K562 (cell line): ENCODE measurements around the gene CTSZ. TPM values are rescaled to one million over a fixed set of nuclear protein-coding genes. Genes with fewer than 3 reads are reported as not detected.

Experiments
- BCL6 ChIP-seq: fragments of 250-450 bp; sonication (Bioruptor Pico); IDR thresholded peaks from 2 replicates; pipeline ENCODE4 v1.4.0; 2020
- CBFA2T2 ChIP-seq: fragments of 450-650 bp; conservative IDR thresholded peaks from 2 replicates; pipeline ENCODE4 v1.6.1; 2017; ENCODE audit warnings: mild to moderate bottlenecking
- HNRNPK ChIP-seq: fragments of 200-400 bp; formaldehyde crosslinking; IDR thresholded peaks from one replicate; pipeline ENCODE4 v1.6.1; 2018; ENCODE audit warnings: mild to moderate bottlenecking, low read depth, low read length; ENCODE audit not compliant: poor library complexity, severe bottlenecking
- MAFK ChIP-seq: IDR thresholded peaks from 2 replicates; pipeline ENCODE4 v1.6.1; 2011; ENCODE audit warnings: low read length, improper control_type of control experiment
- NFYB ChIP-seq: IDR thresholded peaks from 2 replicates; pipeline ENCODE4 v1.6.1; 2011; ENCODE audit warnings: mild to moderate bottlenecking, moderate library complexity; ENCODE audit not compliant: insufficient read length; ENCODE audit errors: extremely low read depth
- NR2F6 ChIP-seq: fragments of 450-650 bp; formaldehyde crosslinking; IDR thresholded peaks from 2 replicates; pipeline ENCODE4 v1.4.0; 2020; ENCODE audit warnings: mild to moderate bottlenecking
- PPARD ChIP-seq: fragments of 250-450 bp; sonication (Bioruptor Pico); IDR thresholded peaks from 2 replicates; pipeline ENCODE4 v1.8.0; 2022; ENCODE audit warnings: inconsistent platforms, mild to moderate bottlenecking, moderate library complexity
- RBM22 ChIP-seq: fragments of 200-400 bp; formaldehyde crosslinking; IDR thresholded peaks from 2 replicates; pipeline ENCODE4 v1.6.1; 2018; ENCODE audit warnings: low read length, low read depth; ENCODE audit not compliant: poor library complexity, severe bottlenecking
- SUPT5H ChIP-seq: fragments of 450-650 bp; IDR thresholded peaks from 2 replicates; pipeline ENCODE4 v1.6.1; 2016
- TAF9B ChIP-seq: fragments of 450-650 bp; IDR thresholded peaks from 2 replicates; pipeline ENCODE4 v1.6.1; 2018; ENCODE audit warnings: mild to moderate bottlenecking; ENCODE audit not compliant: partially characterized antibody
- TARDBP ChIP-seq: fragments of 450-650 bp; IDR thresholded peaks from 2 replicates; pipeline ENCODE4 v1.6.1; 2016
- TEAD1 ChIP-seq, 2 experiments: fragments of 450-650 bp in 1 of 2; sonication (generic) in 1 of 2; formaldehyde crosslinking; IDR thresholded peaks; 2 replicates each; pipeline versions ENCODE4 v1.4.0 to v1.8.0; 2020 to 2022; ENCODE audit warnings: mild to moderate bottlenecking in 2 of 2, missing genetic modification reagents in 1 of 2
- ZC3H11A ChIP-seq: IDR thresholded peaks from 2 replicates; pipeline ENCODE4 v1.6.1; 2012; ENCODE audit warnings: low read depth, low read length, improper control_type of control experiment
- ZEB2 ChIP-seq: fragments of 450-650 bp; IDR thresholded peaks from 2 replicates; pipeline ENCODE4 v1.6.1; 2016
- ZNF282 ChIP-seq: sonication (generic); formaldehyde crosslinking; IDR thresholded peaks from 2 replicates; pipeline ENCODE4 v1.8.1; 2023; ENCODE audit warnings: missing genetic modification reagents
- ZNF561 ChIP-seq: fragments of 450-650 bp; formaldehyde crosslinking; conservative IDR thresholded peaks from 2 replicates; pipeline ENCODE4 v1.4.0; 2020; ENCODE audit warnings: mild to moderate bottlenecking, moderate library complexity
- ZNF830 ChIP-seq: fragments of 250-450 bp; sonication (Bioruptor Pico); IDR thresholded peaks from 2 replicates; pipeline ENCODE4 v1.5.0; 2021; ENCODE audit warnings: mild to moderate bottlenecking
- polyA plus RNA-seq, 8 experiments: library from polyadenylated mRNA; depleted of rRNA in 4 of 8; stranded (reverse) in 5 of 8; unstranded in 3 of 8; fragments of >200 nt; fragmentation: Nextera tagmentation in 2 of 8; fragmentation: Illumina TruSeq in 1 of 8; extraction: Ambion mirVana in 2 of 8; extraction: Trizol in 1 of 8; gene quantifications; 2 replicates each; pipeline versions ENCODE4 v1.2.1 to v1.2.3, GENCODE V29; 2011 to 2014; ENCODE audit warnings: inconsistent platforms in 1 of 8, missing spikeins in 1 of 8
- total RNA-seq, 7 experiments: library from RNA; depleted of rRNA in 6 of 7; stranded (reverse); fragments of >200 nt in 6 of 7; fragmentation: Illumina TruSeq in 2 of 7; extraction: Trizol in 2 of 7; gene quantifications; 2 replicates each; pipeline versions ENCODE4 v1.2.1 to v1.2.3, GENCODE V29; 2011 to 2021; ENCODE audit warnings: low replicate concordance in 1 of 7
- TF ChIP-seq, protein P1 (sequence below): fragments of 250-450 bp; sonication (Bioruptor Pico); IDR thresholded peaks from 2 replicates; pipeline ENCODE4 v1.5.1; 2021; ENCODE audit warnings: mild to moderate bottlenecking
- TF ChIP-seq, protein P2 (sequence below), 2 experiments: fragments of 450-650 bp in 1 of 2; IDR thresholded peaks; 2 replicates each; pipeline ENCODE4 v1.6.1; 2011 to 2017; ENCODE audit warnings: low read depth in 2 of 2, antibody characterized with exemption in 1 of 2, borderline replicate concordance in 1 of 2, low read length in 1 of 2, mild to moderate bottlenecking in 1 of 2, mixed read lengths in 1 of 2; ENCODE audit not compliant: control insufficient read depth in 1 of 2
- TF ChIP-seq, protein P3 (sequence below): IDR thresholded peaks from 2 replicates; pipeline ENCODE4 v1.6.1; 2011; ENCODE audit not compliant: insufficient read length; ENCODE audit errors: extremely low read depth
- TF ChIP-seq, protein P4 (sequence below): fragments of 250-450 bp; sonication (Bioruptor Pico); IDR thresholded peaks from 2 replicates; pipeline ENCODE4 v1.4.0; 2020; ENCODE audit warnings: mild to moderate bottlenecking, moderate library complexity

CTSZ gene
- total and polyA plus RNA-seq, 9 of the 15 experiments (the other 6 are each of a cell fraction or from before 2014, with no cell fraction given), result 1.6 to 143 (median 82.8) TPM

DNA sequence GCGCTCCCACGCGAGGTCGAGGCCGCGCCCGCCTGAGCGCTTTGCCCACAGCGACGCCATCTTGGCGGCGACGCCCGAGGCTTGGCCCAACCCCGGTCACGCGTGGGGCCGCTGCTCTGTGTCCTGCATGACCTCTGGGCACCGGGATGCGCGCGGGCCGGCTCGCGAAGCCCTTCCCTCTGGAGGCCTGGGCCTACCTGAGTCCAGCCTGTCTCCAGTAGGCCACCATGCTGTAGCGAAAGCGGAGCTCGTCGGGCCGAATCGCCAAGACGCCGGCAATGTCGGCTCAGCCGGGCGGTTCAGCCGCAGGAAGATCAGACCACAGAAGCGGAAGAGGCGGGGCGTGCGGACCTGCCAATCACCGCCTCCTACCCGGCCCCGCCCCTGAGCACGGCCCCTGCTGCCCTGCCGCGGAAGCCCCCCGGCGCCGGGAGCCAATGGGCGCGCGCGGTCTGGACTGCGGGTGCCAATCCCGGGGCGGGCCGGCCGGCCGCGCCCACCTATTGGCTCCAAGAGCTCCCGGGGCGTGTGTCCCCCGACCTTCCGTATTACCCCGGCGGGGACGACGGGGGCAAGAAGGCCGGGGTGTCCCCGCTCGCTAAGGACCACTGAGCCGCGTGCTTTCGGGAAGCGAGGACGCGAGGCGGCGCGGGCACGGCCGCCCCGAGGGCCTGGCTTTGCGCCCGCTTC lies 25.1 kb upstream of the CTSZ start, which contains the start of gene ATP5F1E (continued):
- TF ChIP-seq, protein P1, sequence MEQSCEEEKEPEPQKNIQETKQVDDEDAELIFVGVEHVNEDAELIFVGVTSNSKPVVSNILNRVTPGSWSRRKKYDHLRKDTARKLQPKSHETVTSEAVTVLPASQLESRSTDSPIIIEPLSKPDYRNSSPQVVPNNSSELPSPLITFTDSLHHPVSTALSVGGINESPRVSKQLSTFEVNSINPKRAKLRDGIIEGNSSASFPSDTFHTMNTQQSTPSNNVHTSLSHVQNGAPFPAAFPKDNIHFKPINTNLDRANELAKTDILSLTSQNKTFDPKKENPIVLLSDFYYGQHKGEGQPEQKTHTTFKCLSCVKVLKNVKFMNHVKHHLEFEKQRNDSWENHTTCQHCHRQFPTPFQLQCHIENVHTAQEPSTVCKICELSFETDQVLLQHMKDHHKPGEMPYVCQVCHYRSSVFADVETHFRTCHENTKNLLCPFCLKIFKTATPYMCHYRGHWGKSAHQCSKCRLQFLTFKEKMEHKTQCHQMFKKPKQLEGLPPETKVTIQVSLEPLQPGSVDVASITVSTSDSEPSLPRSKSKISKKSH (CRISPR knock-in tag), result peak; percentile 72; the same call in 1 of the 2 replicates
- TF ChIP-seq ZC3H11A (no peak), ZEB2 (no peak), NR2F6 (CRISPR knock-in tag) (peak; percentile 89), CBFA2T2 (no peak), RBM22 (peak; percentile 83), ZNF830 (CRISPR knock-in tag) (peak; percentile 98), ZNF561 (CRISPR knock-in tag) (no peak), ZNF282 (CRISPR knock-in tag) (no peak), TAF9B (peak; percentile 50), SUPT5H (peak; percentile 93), MAFK (no peak), PPARD (CRISPR knock-in tag) (no peak), TEAD1 (CRISPR knock-in tag; IDR thresholded peaks at IDR 0.05) (peak; percentile 73 to 98; a peak in 3 of 4 replicates), NFYB (peak; percentile 84), HNRNPK (no peak), TARDBP (peak; percentile 28; the same call in 1 of the 2 replicates), BCL6 (peak; percentile 97)
- TF ChIP-seq, protein P2, sequence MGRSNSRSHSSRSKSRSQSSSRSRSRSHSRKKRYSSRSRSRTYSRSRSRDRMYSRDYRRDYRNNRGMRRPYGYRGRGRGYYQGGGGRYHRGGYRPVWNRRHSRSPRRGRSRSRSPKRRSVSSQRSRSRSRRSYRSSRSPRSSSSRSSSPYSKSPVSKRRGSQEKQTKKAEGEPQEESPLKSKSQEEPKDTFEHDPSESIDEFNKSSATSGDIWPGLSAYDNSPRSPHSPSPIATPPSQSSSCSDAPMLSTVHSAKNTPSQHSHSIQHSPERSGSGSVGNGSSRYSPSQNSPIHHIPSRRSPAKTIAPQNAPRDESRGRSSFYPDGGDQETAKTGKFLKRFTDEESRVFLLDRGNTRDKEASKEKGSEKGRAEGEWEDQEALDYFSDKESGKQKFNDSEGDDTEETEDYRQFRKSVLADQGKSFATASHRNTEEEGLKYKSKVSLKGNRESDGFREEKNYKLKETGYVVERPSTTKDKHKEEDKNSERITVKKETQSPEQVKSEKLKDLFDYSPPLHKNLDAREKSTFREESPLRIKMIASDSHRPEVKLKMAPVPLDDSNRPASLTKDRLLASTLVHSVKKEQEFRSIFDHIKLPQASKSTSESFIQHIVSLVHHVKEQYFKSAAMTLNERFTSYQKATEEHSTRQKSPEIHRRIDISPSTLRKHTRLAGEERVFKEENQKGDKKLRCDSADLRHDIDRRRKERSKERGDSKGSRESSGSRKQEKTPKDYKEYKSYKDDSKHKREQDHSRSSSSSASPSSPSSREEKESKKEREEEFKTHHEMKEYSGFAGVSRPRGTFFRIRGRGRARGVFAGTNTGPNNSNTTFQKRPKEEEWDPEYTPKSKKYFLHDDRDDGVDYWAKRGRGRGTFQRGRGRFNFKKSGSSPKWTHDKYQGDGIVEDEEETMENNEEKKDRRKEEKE (IDR thresholded peaks at IDR 0.05; ENCODE audit: borderline replicate concordance in 1 of 2, control insufficient read depth in 1 of 2, low read depth in 2 of 2, low read length in 1 of 2), result no peak
- TF ChIP-seq, protein P3, sequence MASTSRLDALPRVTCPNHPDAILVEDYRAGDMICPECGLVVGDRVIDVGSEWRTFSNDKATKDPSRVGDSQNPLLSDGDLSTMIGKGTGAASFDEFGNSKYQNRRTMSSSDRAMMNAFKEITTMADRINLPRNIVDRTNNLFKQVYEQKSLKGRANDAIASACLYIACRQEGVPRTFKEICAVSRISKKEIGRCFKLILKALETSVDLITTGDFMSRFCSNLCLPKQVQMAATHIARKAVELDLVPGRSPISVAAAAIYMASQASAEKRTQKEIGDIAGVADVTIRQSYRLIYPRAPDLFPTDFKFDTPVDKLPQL, result no peak
- TF ChIP-seq, protein P4, sequence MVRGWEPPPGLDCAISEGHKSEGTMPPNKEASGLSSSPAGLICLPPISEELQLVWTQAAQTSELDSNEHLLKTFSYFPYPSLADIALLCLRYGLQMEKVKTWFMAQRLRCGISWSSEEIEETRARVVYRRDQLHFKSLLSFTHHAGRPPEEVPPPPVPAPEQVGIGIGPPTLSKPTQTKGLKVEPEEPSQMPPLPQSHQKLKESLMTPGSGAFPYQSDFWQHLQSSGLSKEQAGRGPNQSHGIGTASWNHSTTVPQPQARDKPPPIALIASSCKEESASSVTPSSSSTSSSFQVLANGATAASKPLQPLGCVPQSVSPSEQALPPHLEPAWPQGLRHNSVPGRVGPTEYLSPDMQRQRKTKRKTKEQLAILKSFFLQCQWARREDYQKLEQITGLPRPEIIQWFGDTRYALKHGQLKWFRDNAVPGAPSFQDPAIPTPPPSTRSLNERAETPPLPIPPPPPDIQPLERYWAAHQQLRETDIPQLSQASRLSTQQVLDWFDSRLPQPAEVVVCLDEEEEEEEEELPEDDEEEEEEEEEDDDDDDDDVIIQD (CRISPR knock-in tag), result peak; percentile 95
